Measurements from ENCODE around the gene BDKRB2. TPM values are rescaled to one million over a fixed set of nuclear protein-coding genes. Genes with fewer than 3 reads are reported as not detected.

The BDKRB2 gene
- total RNA-seq, 1 experiment from 2014 or later = 0.15 TPM

DNA sequence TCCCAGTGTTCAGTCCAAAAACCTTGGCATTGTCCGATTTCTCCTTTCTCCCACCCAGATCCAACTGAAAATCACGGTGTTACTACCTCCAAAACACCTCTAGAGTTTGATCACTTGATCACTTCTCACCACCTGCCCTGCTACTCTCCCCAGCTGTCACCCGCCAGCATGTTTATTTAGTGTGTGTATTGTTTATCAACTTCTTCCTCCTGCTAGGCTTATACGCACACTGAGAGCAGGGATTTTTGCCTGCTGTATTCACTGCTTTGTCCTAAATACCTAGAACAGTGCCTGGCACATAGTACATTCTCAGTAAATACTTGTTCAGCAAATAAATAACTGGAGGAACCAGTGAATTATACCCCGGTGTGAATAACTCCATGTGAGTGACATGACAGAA, 56.4 kb downstream of the BDKRB2 start:
- Mint-ChIP-seq H3K4me3 (no peak overlapping the region), H3K36me3 (ENCODE audit: insufficient read depth in 1 of 3, low read depth in 3 of 3) (no peaks in the 10 kb centered on the region; a peak in 1 of 7 replicates), H3K27me3 (ENCODE audit: low read depth) (peaks cover 1% of the 10 kb centered on the region), H3K4me1 (no peaks in the 10 kb centered on the region), H3K9me3 (peaks cover 5 to 8% of the 10 kb centered on the region in 2 experiments; a peak in 4 of 5 replicates), H3K27ac (no peak overlapping the region)
- Histone ChIP-seq H4K5ac (ENCODE audit: insufficient read length, low read depth, low read length) (no peak overlapping the region), H3K9ac (ENCODE audit: extremely low read depth, insufficient read length, low read length) (no peak overlapping the region), H3K4ac (ENCODE audit: low read depth, low read length) (no peak overlapping the region), H3K79me1 (ENCODE audit: insufficient read depth, low read depth, low read length, poor library complexity, severe bottlenecking) (no peaks in the 10 kb centered on the region), H3K18ac (ENCODE audit: insufficient read length, low read depth, low read length) (no peak overlapping the region), H2BK20ac (ENCODE audit: low read depth, low read length, poor library complexity, severe bottlenecking) (no peak overlapping the region), H4K8ac (replicated peaks; ENCODE audit: insufficient read length, low read depth, low read length) (no peak overlapping the region), H2BK15ac (ENCODE audit: low read depth, low read length) (no peak overlapping the region), H4K91ac (ENCODE audit: insufficient read length, low read depth, low read length) (no peak overlapping the region), H3K23me2 (ENCODE audit: insufficient read length, low read depth, low read length, poor library complexity, severe bottlenecking) (no peaks in the 10 kb centered on the region), H4K20me1 (ENCODE audit: control insufficient read depth, insufficient read depth, insufficient read length) (no peaks in the 10 kb centered on the region), H3K4me2 (ENCODE audit: insufficient read depth, insufficient read length, low read length) (no peak overlapping the region), H2BK120ac (ENCODE audit: low read depth, low read length, poor library complexity, severe bottlenecking) (no peak overlapping the region), H3K9me3 (ENCODE audit: control insufficient read depth, low read depth, low read length) (no peaks in the 10 kb centered on the region), H3K27me3 (ENCODE audit: insufficient read depth, low read length) (no peaks in the 10 kb centered on the region), H2BK12ac (ENCODE audit: insufficient read length, low read depth, low read length) (no peak overlapping the region), H2AFZ (ENCODE audit: low read length) (no peak overlapping the region), H2BK5ac (ENCODE audit: insufficient read length, low read length) (no peak overlapping the region), H3K4me1 (ENCODE audit: insufficient read depth, low read length) (no peaks in the 10 kb centered on the region), H3K14ac (ENCODE audit: insufficient read depth, low read length) (no peak overlapping the region), H2AK5ac (ENCODE audit: insufficient read length, low read length) (no peak overlapping the region), H3K27ac (ENCODE audit: insufficient read length, low read depth, low read length) (no peak overlapping the region), H3K79me2 (ENCODE audit: insufficient read depth, low read length) (no peaks in the 10 kb centered on the region), H3K56ac (ENCODE audit: insufficient read length, low read depth, low read length) (no peak overlapping the region), H3T11ph (ENCODE audit: low read length) (no peak overlapping the region), H3K23ac (ENCODE audit: insufficient read length, low read depth, low read length) (no peak overlapping the region)
- no CpG with 5 or more reads among the region's 5 CpGs for WGBS (ENCODE audit: extremely low coverage, insufficient read length, low lambda C conversion rate)
- DNase-seq = no peak
- TF ChIP-seq, protein P1, sequence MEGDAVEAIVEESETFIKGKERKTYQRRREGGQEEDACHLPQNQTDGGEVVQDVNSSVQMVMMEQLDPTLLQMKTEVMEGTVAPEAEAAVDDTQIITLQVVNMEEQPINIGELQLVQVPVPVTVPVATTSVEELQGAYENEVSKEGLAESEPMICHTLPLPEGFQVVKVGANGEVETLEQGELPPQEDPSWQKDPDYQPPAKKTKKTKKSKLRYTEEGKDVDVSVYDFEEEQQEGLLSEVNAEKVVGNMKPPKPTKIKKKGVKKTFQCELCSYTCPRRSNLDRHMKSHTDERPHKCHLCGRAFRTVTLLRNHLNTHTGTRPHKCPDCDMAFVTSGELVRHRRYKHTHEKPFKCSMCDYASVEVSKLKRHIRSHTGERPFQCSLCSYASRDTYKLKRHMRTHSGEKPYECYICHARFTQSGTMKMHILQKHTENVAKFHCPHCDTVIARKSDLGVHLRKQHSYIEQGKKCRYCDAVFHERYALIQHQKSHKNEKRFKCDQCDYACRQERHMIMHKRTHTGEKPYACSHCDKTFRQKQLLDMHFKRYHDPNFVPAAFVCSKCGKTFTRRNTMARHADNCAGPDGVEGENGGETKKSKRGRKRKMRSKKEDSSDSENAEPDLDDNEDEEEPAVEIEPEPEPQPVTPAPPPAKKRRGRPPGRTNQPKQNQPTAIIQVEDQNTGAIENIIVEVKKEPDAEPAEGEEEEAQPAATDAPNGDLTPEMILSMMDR (conservative IDR thresholded peaks at IDR 0.05) = no peak
